IMR-90 (cell line): ENCODE measurements around the gene SDC1. TPM values are rescaled to one million over a fixed set of nuclear protein-coding genes. Genes with fewer than 3 reads are reported as not detected.

Experiments used
- ATAC-seq: fragments of 200-7000 bp; cut with Tn5 transposase; 2 replicates; pipeline ENCODE4 v1.9.1; 2020; ENCODE audit warnings: low read depth, mild to moderate bottlenecking, moderate library complexity
- BruUV-seq: library from RNA; stranded (reverse); fragments of 400-500 nt; replicated peaks from 2 replicates; lab custom pipeline; 2021; lab: Mats Ljungman, UMichigan
- CTCF ChIA-PET: fragments of 300-600 bp; formaldehyde crosslinking; extraction: SDS; loops from one replicate; lab custom pipeline; 2021; ENCODE audit warnings: antibody characterized with exemption; lab: Yijun Ruan, JAX
- POLR2A ChIA-PET: fragments of 300-600 bp; sonication (Branson Sonifier 250); formaldehyde crosslinking; loops from one replicate; lab custom pipeline; 2022; ENCODE audit warnings: antibody characterized with exemption; ENCODE audit not compliant: unreplicated experiment; lab: Charles Lee
- DNase-seq: peaks from one replicate; pipeline ENCODE4 v3.0.0; 2013
- H2AFZ ChIP-seq: replicated peaks from 2 replicates; pipeline ENCODE3; 2013; ENCODE audit warnings: low read length, mild to moderate bottlenecking; ENCODE audit not compliant: poor library complexity
- H2AK5ac ChIP-seq: 2 replicates; pipeline ENCODE4 v1.6.1; 2013; ENCODE audit warnings: low read depth, low read length, inconsistent platforms
- H2AK9ac ChIP-seq: replicated peaks from 2 replicates; pipeline ENCODE3; 2013; ENCODE audit warnings: mild to moderate bottlenecking, low read depth, low read length, moderate library complexity; ENCODE audit not compliant: poor library complexity
- H2BK120ac ChIP-seq: 2 replicates; pipeline ENCODE4 v1.6.1; 2013; ENCODE audit warnings: low read depth, low read length, inconsistent platforms
- H2BK15ac ChIP-seq: 3 replicates; pipeline ENCODE4 v1.6.1; 2013; ENCODE audit warnings: low read depth, low read length, inconsistent platforms
- H2BK20ac ChIP-seq: 2 replicates; pipeline ENCODE4 v1.6.1; 2013; ENCODE audit warnings: low read depth, mild to moderate bottlenecking, inconsistent platforms, low read length, moderate library complexity
- H2BK5ac ChIP-seq: 2 replicates; pipeline ENCODE4 v1.6.1; 2013; ENCODE audit warnings: mild to moderate bottlenecking, low read depth, low read length, inconsistent platforms; ENCODE audit not compliant: poor library complexity, severe bottlenecking
- H3K14ac ChIP-seq: replicated peaks from 2 replicates; pipeline ENCODE4 v1.6.1; 2013; ENCODE audit warnings: low read depth, low read length, inconsistent platforms
- H3K18ac ChIP-seq: 2 replicates; pipeline ENCODE4 v1.6.1; 2013; ENCODE audit warnings: low read depth, low read length, control low read depth
- H3K23ac ChIP-seq: 2 replicates; pipeline ENCODE4 v1.6.1; 2013; ENCODE audit warnings: low read depth, low read length, inconsistent platforms
- H3K27ac ChIP-seq: 2 replicates; pipeline ENCODE4 v1.5.1; 2013; ENCODE audit warnings: mild to moderate bottlenecking, control low read depth, low read length; ENCODE audit not compliant: insufficient read depth
- H3K27me3 ChIP-seq: 2 replicates; pipeline ENCODE4 v1.6.1; 2013; ENCODE audit warnings: low read length; ENCODE audit not compliant: control insufficient read depth, insufficient read depth
- H3K36me3 ChIP-seq: 2 replicates; pipeline ENCODE4 v1.6.1; 2013; ENCODE audit warnings: low read length, mixed read lengths; ENCODE audit not compliant: control insufficient read depth, insufficient read depth
- H3K4ac ChIP-seq: 2 replicates; pipeline ENCODE4 v1.6.1; 2013; ENCODE audit warnings: low read depth, low read length, inconsistent platforms
- H3K4me1 ChIP-seq: 2 replicates; pipeline ENCODE4 v1.6.1; 2013; ENCODE audit warnings: low read length, mixed read lengths; ENCODE audit not compliant: control insufficient read depth, insufficient read depth
- H3K4me2 ChIP-seq: 2 replicates; pipeline ENCODE4 v1.6.1; 2013; ENCODE audit warnings: low read depth, mild to moderate bottlenecking, control low read depth, low read length, moderate library complexity
- H3K4me3 ChIP-seq: 2 replicates; pipeline ENCODE4 v1.5.1; 2013; ENCODE audit warnings: low read depth, mild to moderate bottlenecking, control low read depth, low read length, moderate library complexity; ENCODE audit not compliant: insufficient read depth
- H3K56ac ChIP-seq: 2 replicates; pipeline ENCODE4 v1.6.1; 2013; ENCODE audit warnings: low read length, inconsistent platforms; ENCODE audit not compliant: insufficient read depth; ENCODE audit errors: extremely low read depth
- H3K79me1 ChIP-seq, 2 experiments: 2 replicates each; pipeline ENCODE4 v1.6.1; 2013; ENCODE audit warnings: low read length in 2 of 2, inconsistent platforms in 1 of 2, low read depth in 1 of 2
- H3K9ac ChIP-seq: 2 replicates; pipeline ENCODE4 v1.6.1; 2013; ENCODE audit warnings: low read depth, low read length, control low read depth
- H3K9me1 ChIP-seq: 2 replicates; pipeline ENCODE4 v1.6.1; 2013; ENCODE audit warnings: low read length, inconsistent platforms; ENCODE audit not compliant: insufficient read depth
- H3K9me3 ChIP-seq: 2 replicates; pipeline ENCODE4 v1.6.1; 2013; ENCODE audit warnings: low read length; ENCODE audit not compliant: control insufficient read depth, insufficient read depth
- H4K20me1 ChIP-seq: 2 replicates; pipeline ENCODE4 v1.6.1; 2013; ENCODE audit warnings: low read length, inconsistent platforms; ENCODE audit not compliant: insufficient read depth
- H4K5ac ChIP-seq: 2 replicates; pipeline ENCODE4 v1.6.1; 2013; ENCODE audit warnings: mild to moderate bottlenecking, low read depth, low read length, control low read depth
- H4K8ac ChIP-seq, 2 experiments: 2 replicates each; pipeline ENCODE4 v1.6.1; 2013; ENCODE audit warnings: low read depth in 2 of 2, low read length in 2 of 2, control low read depth in 1 of 2, inconsistent platforms in 1 of 2
- H4K91ac ChIP-seq: 2 replicates; pipeline ENCODE4 v1.6.1; 2013; ENCODE audit warnings: low read depth, low read length, inconsistent platforms; ENCODE audit not compliant: insufficient read depth
- MAZ ChIP-seq: IDR thresholded peaks from 2 replicates; pipeline ENCODE4 v1.6.1; 2012; ENCODE audit warnings: low read depth, mild to moderate bottlenecking, low read length, improper control_type of control experiment, moderate library complexity, borderline replicate concordance
- RCOR1 ChIP-seq: IDR thresholded peaks from 2 replicates; pipeline ENCODE4 v1.6.1; 2012; ENCODE audit warnings: mild to moderate bottlenecking, low read length, improper control_type of control experiment; ENCODE audit not compliant: insufficient replicate concordance
- RFX5 ChIP-seq: IDR thresholded peaks from 2 replicates; pipeline ENCODE4 v1.8.0; 2012; ENCODE audit warnings: low read depth, mild to moderate bottlenecking, low read length, moderate library complexity
- WGBS, 2 experiments: methylation state at CpG; one replicate each; pipeline versions ENCODE4 v1.1.5 to v1.1.7; 2013; ENCODE audit warnings: missing lambda C conversion rate in 2 of 2; ENCODE audit not compliant: insufficient read length in 1 of 2; ENCODE audit errors: extremely low coverage in 2 of 2; 5-methylcytosine and 5-hydroxymethylcytosine counted together
- dilution Hi-C: fragments of 300-500 bp; cut with HindIII; formaldehyde crosslinking; loops from one replicate; pipeline ENCODE4 v1.14.3; 2018; ENCODE audit warnings: low sequenced_read_pairs; ENCODE audit not compliant: unreplicated experiment
- in situ Hi-C: fragments of 300-500 bp; cut with MboI; formaldehyde crosslinking; loops from 3 replicates; pipeline ENCODE4 v1.14.3; 2019; ENCODE audit warnings: low sequenced_read_pairs, inconsistent platforms, mixed read lengths
- intact Hi-C: fragments of 100-400 bp; cut with micrococcal nuclease; formaldehyde crosslinking; loops from 2 replicates; pipeline ENCODE4 v1.10.0; 2022
- polyA plus RNA-seq, 3 experiments: library from polyadenylated mRNA; depleted of rRNA; stranded (reverse); fragments of >200 nt; gene quantifications; 2 replicates each; pipeline ENCODE4 v1.2.3, GENCODE V29; 2012; ENCODE audit warnings: low replicate concordance in 1 of 3
- total RNA-seq: library from RNA; depleted of rRNA; stranded (reverse); fragments of >200 nt; gene quantifications from 2 replicates; pipeline ENCODE4 v1.2.3, GENCODE V29; 2012

SDC1 gene
- total and polyA plus RNA-seq, 2 of the 4 experiments (the other 2 are of a cell fraction): 22.0 to 28.3 TPM

- POLR2A ChIA-PET: no interaction called here
- peak; percentile 54 for DNase-seq
Measured at GRCh38 chr2:20157193-20157891, 67.6 kb downstream of the SDC1 start.

More at GRCh38 chr2:20157193-20157891, 67.6 kb downstream of the SDC1 start:
- H3K9ac ChIP-seq: no peak overlapping the region
- H3K79me1 ChIP-seq: no peaks in the 10 kb centered on the region
- no peaks in the 10 kb centered on the region for H4K20me1 ChIP-seq
- no TSS peak for BruUV-seq
- 0 out of 2 replicates have a peak overlapping the region, but pooled peaks have one; percentile 5 for H3K14ac ChIP-seq
- no peak overlapping the region; the same call in 1 of the 2 replicates for H3K23ac ChIP-seq
- dilution Hi-C loops (no loop called here), intact Hi-C loops (loop anchor here (1.0 to 5.0 kb wide), 2 partner anchors 8 to 35 kb away; no protein-coding TSS in a partner anchor), in situ Hi-C loops (no loop called here)
- H3K4ac ChIP-seq: no peak overlapping the region
- CTCF ChIA-PET: no interaction called here
- no peaks in the 10 kb centered on the region for H3K27me3 ChIP-seq
- no peak overlapping the region for H3K18ac ChIP-seq
- H3K27ac ChIP-seq: no peak overlapping the region
- peak; percentile 48 for ATAC-seq
- H2BK20ac ChIP-seq: no peak overlapping the region
- WGBS, 2 experiments: 6% methylated on average over 2 of the region's 8 CpGs; no CpG with 5 or more reads in 1 of the 2 experiments
- H3K4me2 ChIP-seq: peak overlapping the region; percentile 6
- no peak overlapping the region for H4K91ac ChIP-seq
- H3K4me1 ChIP-seq: peaks cover 2% of the 10 kb centered on the region; the same call in 1 of the 2 replicates
- H2BK5ac ChIP-seq: no peak overlapping the region
- H2AK5ac ChIP-seq: peak overlapping the region; percentile 11; the same call in 1 of the 2 replicates
- no peak overlapping the region for H2AFZ ChIP-seq
- peak overlapping the region; percentile 10 for H2AK9ac ChIP-seq
- TF ChIP-seq RCOR1 (no peak), RFX5 (no peak), MAZ (no peak)
- peaks cover 6% of the 10 kb centered on the region; the same call in 1 of the 2 replicates for H3K9me1 ChIP-seq
- H4K5ac ChIP-seq: no peak overlapping the region
- H3K36me3 ChIP-seq: no peaks in the 10 kb centered on the region
- no peak overlapping the region for H2BK120ac ChIP-seq
- no peak overlapping the region for H2BK15ac ChIP-seq
- no peak overlapping the region for H3K4me3 ChIP-seq
- H3K9me3 ChIP-seq: no peaks in the 10 kb centered on the region
- no peak overlapping the region for H4K8ac ChIP-seq
- H3K56ac ChIP-seq: no peak overlapping the region
